T-helper 1 cell treated with Interleukin-12 subunit alpha and Interleukin-12 subunit beta and Interleukin-4 antibody, amounts not matched to agents 30 ng/mL and 1 ng/mL, for 36 hours (primary cell): ENCODE data around the gene CARMIL1. TPM values are rescaled to one million over a fixed set of nuclear protein-coding genes. Genes with fewer than 3 reads are reported as not detected.

ENCODE experiments used
- intact Hi-C: fragments of 100-400 bp; cut with micrococcal nuclease; formaldehyde crosslinking; loops from one replicate; pipeline ENCODE4 v1.15.1; 2024
- total RNA-seq: library from RNA; stranded (reverse); gene quantifications from 2 replicates; pipeline ENCODE4 v1.2.3, GENCODE V29; 2022

The CARMIL1 gene
- total RNA-seq, 1 donor from 2014 or later: 1.9 TPM

DNA sequence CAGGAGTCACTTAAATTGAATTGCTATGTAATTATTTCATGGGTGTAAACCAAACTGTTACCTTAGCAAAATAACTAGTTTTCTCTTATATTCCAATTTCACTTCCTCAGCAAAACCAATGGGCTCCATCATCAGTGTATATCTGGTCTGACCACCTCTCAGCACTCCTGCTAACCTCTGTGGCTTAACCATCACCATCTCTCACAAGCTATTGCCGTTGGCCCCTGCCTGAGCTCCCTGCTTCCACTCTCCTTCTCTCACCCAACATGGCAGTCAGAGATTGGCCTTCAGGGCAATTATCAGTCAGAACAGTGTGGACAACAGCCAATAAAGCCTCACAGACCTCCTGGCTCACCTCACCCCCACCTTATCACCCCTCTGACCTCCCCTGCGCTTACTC is 124.0 kb downstream of the CARMIL1 start:
- intact Hi-C loops: loop anchor here (10.0 kb wide), 1 partner anchor 268 kb away; no protein-coding TSS in a partner anchor

- intact Hi-C loops: loop anchor here (2.0 to 10.0 kb wide), 2 partner anchors 125 to 269 kb away; partner anchors contain the start of gene CARMIL1
These were observed 124.9 kb downstream of the CARMIL1 start for GRCh38 chr6:25404091-25404490.

GRCh38 chr6:25404693-25405169 is 125.6 kb downstream of the CARMIL1 start:
- intact Hi-C loops: loop anchor here (1.0 to 10.0 kb wide), 3 partner anchors 37 to 270 kb away; partner anchors contain the start of gene CARMIL1

DNA sequence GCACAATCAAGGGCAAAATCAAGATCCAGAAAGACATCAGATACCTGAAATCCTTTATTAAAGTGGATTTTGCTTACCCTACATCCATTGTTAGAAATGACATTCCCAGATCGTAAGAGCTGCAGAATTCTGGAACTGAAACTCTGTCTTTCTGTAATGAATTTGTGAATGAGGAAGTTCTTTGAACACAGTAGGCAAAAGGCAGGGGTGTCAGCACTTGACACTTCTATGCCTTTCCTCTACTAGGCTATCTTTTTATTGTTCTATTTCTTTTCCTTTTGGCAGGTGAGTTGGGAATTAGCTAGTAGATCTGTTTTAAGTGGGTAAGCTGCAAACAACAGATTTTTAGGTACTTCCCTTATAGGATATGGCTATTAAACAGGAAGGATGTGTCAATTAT is 126.3 kb downstream of the CARMIL1 start:
- intact Hi-C loops: loop anchor here (1.0 to 10.0 kb wide), 3 partner anchors 38 to 271 kb away; partner anchors contain the start of gene CARMIL1

DNA sequence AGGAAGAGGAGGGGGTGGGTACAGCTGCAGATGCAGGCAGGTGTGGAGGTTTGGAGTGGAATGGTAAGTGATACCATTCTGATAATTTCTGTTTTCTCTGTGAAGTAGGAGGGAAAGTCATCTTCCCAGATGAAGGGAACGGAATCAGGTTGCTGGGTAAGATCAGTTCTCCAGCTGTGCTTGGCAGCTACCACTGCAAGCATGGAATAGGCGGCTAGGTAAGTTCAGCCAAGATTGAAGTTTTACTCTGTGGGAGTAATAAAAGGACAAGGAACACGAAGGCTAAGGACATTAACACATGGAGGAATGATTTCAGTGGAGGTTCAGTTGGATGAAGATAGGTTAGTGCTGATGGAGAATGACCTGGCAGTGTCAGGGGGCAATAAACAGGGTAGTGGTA is 128.3 kb downstream of the CARMIL1 start:
- intact Hi-C loops: loop anchor here (10.0 kb wide), 1 partner anchor 273 kb away; no protein-coding TSS in a partner anchor

- intact Hi-C loops: no loop called here
These were observed 130.9 kb downstream of the CARMIL1 start for GRCh38 chr6:25410102-25410501.

- intact Hi-C loops: no loop called here
These were observed 132.3 kb downstream of the CARMIL1 start for GRCh38 chr6:25411316-25411950.

GRCh38 chr6:25413207-25413905 is 134.2 kb downstream of the CARMIL1 start:
- intact Hi-C loops: no loop called here

- intact Hi-C loops: no loop called here
These were observed 135.0 kb downstream of the CARMIL1 start for GRCh38 chr6:25414168-25414567.

GRCh38 chr6:25414755-25415154 is 135.6 kb downstream of the CARMIL1 start:
- intact Hi-C loops: no loop called here

- intact Hi-C loops: no loop called here
These were observed 136.1 kb downstream of the CARMIL1 start for GRCh38 chr6:25415274-25415673.

GRCh38 chr6:25415701-25416100 is 136.5 kb downstream of the CARMIL1 start:
- intact Hi-C loops: no loop called here

DNA sequence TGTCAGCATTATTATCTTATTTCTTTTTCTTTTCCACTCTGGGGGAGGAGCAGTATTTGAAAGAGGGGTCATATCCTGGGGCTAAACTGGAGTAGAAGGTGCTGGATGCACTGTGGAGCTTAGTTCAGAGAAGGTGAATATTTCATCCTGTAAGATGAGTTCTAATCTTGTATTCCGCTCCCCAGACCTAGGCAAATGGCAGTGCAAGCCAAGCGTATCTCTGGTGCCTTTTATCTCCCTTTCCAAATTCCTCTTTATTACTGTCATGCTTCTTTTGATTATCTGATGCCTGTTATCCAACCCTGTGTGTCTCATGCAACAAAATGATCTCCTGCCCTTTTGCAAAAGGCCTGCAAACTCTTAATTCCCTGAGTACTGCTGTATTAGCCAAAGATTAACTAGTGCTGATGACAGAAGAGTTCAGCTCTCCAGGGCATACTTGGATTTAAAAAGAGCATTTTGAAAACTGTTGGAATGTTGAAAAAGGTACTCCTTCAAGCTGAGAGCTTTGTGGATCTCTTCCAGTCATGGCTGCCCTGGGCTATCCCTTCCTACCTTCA is 138.0 kb downstream of the CARMIL1 start:
- intact Hi-C loops: no loop called here

- intact Hi-C loops: no loop called here
These were observed 139.4 kb downstream of the CARMIL1 start for GRCh38 chr6:25418454-25419052.

DNA sequence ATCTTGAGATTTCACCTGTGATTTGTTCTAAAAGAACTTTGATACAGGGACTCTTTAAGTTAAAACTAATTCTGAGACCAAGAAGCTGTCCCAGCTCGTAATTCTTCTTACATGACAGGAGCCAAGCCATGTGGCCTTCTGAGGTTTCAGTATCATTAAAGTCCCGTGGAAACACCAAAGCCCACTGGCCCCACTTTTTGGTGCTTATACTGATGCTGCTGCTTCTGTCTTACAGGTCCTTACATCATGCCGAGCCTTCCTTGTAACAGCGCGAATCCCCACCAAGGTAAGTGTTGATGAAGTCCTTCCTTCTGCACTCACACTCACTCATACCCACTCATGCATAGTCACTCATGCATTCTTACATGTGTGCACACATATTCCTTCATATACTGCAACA is 140.7 kb downstream of the CARMIL1 start:
- intact Hi-C loops: no loop called here

DNA sequence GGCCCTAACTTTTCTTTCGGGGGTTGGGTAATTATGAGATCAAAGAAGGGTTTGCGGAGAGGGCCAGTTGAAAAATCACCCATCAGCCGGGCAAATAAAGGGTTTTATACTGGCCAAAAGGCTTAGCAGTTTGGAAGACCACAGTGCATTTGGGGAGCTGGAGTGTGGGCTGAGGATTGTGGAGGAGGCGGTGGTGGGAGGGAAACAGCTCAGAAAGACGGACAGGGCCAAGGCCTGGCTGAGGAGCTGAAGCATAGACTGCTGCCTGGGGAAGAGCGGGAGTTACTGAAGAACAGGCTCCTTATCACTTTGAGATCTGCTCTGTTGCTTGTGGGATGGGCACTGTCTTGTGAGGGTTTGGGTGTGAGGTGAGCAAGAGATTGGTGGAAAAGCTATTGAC is 144.2 kb downstream of the CARMIL1 start:
- intact Hi-C loops: no loop called here

DNA sequence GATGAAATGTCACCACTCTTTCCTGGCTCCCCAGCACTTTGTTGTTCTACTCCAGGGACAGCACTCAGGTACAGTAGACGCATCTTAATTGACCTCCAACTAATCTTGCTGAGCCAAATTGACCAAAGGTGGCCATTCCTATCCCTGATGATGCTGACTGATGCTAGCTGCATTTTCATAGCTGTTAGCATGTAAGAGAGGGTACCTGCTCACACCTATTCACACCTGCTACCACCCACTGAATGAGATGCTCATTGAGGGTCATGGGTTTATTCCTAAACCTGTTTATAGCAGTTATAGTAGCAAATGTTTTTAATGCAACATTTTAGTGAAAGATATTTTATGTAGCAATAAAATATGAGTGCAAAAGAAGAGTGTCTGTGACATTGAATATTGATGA is 145.1 kb downstream of the CARMIL1 start:
- intact Hi-C loops: no loop called here

DNA sequence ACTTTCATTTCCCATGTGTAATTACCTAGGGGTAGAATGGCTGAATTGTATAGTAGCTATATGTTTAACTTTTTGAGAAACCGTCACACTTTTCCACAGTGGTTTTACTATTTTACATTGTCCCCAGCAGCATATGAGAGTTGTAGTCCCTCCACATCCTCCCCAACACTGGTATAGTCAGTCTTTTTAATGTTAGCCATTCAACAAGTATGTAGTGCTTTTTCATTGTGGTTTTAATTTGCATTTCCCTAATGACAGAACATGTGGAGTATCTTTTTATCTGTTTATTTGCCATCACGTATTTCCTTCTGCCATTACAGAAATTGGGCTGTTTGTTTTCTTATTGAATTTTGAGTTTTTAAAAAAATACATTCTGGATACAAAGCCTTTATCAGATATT is 148.4 kb downstream of the CARMIL1 start:
- intact Hi-C loops: no loop called here

- intact Hi-C loops: no loop called here
These were observed 149.7 kb downstream of the CARMIL1 start for GRCh38 chr6:25428758-25429317.

GRCh38 chr6:25431306-25431974 is 152.3 kb downstream of the CARMIL1 start:
- intact Hi-C loops: no loop called here

DNA sequence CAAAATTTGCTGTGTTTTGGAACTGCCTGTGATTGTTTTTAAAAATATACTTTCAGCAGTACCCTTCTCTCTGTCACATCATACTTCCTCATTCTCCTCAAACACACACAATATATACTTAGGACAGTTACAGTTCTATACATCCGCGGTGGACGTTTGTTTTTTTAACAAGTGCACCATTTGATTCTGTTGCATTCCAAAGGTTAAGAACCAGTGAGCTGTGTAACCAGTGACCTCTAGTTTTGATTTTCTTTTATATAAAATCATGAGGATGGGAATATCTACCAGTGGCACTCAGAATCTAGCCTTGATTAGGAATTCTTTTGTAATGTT is 152.8 kb downstream of the CARMIL1 start:
- intact Hi-C loops: no loop called here
